Psoas muscle (tissue), 8 donors: ENCODE measurements around the gene HP. TPM values are rescaled to one million over a fixed set of nuclear protein-coding genes. Genes with fewer than 3 reads are reported as not detected.
A peak's percentile ranks its signal among the peaks of the same experiment; 100 is the strongest.

Source experiments
- ATAC-seq, 4 donors: fragments of 200-7000 bp; cut with Tn5 transposase; one replicate each; pipeline ENCODE4 v1.9.1; 2020; ENCODE audit warnings: moderate library complexity in 3 of 4, mild to moderate bottlenecking in 2 of 4
- DNase-seq, 2 donors: peaks; one replicate each; pipeline ENCODE4 v3.0.0-alpha.2; 2020
- H3K27ac ChIP-seq: fragments of 200-600 bp; one replicate; pipeline ENCODE4 v1.8.0; 2022
- H3K27me3 ChIP-seq, 3 donors: fragments of 200-600 bp in 1 of 3; one replicate each; pipeline versions ENCODE4 v1.6.1 to v1.8.0; 2013 to 2022; ENCODE audit warnings: low read length in 2 of 3, mild to moderate bottlenecking in 2 of 3, moderate library complexity in 1 of 3; ENCODE audit not compliant: insufficient read depth in 3 of 3
- H3K36me3 ChIP-seq, 2 donors: fragments of 200-600 bp in 1 of 2; one replicate each; pipeline versions ENCODE4 v1.6.1 to v1.8.0; 2013 to 2022; ENCODE audit warnings: low read depth in 1 of 2, mild to moderate bottlenecking in 1 of 2, moderate library complexity in 1 of 2; ENCODE audit not compliant: insufficient read depth in 1 of 2
- H3K4me1 ChIP-seq: fragments of 200-600 bp; one replicate; pipeline ENCODE4 v1.8.0; 2022
- H3K4me3 ChIP-seq: fragments of 200-600 bp; one replicate; pipeline ENCODE4 v1.8.0; 2022; ENCODE audit warnings: mild to moderate bottlenecking
- H3K9me3 ChIP-seq: fragments of 200-600 bp; one replicate; pipeline ENCODE4 v1.8.0; 2022
- CTCF ChIP-seq: fragments of 200-600 bp; IDR thresholded peaks from one replicate; pipeline ENCODE4 v1.8.0; 2022; ENCODE audit warnings: antibody characterized with exemption
- WGBS, 3 donors: extraction: QIAGEN DNeasy Blood & Tissue Kit; methylation state at CpG; one replicate each; pipeline versions ENCODE4 v1.1.6 to v1.1.7; 2013; 5-methylcytosine and 5-hydroxymethylcytosine counted together
- intact Hi-C, 2 donors: fragments of 100-400 bp; cut with DNase I; formaldehyde crosslinking; loops; one replicate each; pipeline versions ENCODE4 v1.11.0 to v1.14.2; 2022
- polyA plus RNA-seq, 3 donors: library from polyadenylated mRNA; stranded (reverse); fragments of 200-250 nt; gene quantifications; one replicate each; pipeline ENCODE4 v1.2.3, GENCODE V29; 2013
- total RNA-seq, 4 donors: library from RNA; stranded (reverse); fragmentation: NEBNext Ultra II Directional in 2 of 4; extraction: Animal tissue kit (Norgen Biotek cat#: 25700) in 2 of 4; gene quantifications; one replicate each; pipeline versions ENCODE4 v1.2.1 to v1.2.4, GENCODE V29; 2021 to 2023
- donor health status: healthy with polysubstance abuse.
- donor health status: DM: no; HTN: no; CAD: no; lungs with moderate emphysema.
- donor health status: Bipolar disorder and iron deficiency.
- donor health status: healthy.
- donor health status: DM: yes; HTN: yes; CAD: no.
- donor health status: DM: no; HTN: no; CAD: no.
- donor health status: DM: no; HTN: no; CAD: no.
- donor health status: DM: yes; HTN: yes; CAD: no.

The HP gene
- total and polyA plus RNA-seq, 7 donors: 2.3 to 17.3 (median 9.3) TPM

GRCh38 chr16:72093448-72094265 lies 39.4 kb downstream of the HP start, which contains the start of the genes DHX38 and TXNL4B:
DHX38 (plus strand) TSS chr16:72093847; CDS start chr16:72096158, 2,311 bp downstream.
TXNL4B (minus strand) TSS chr16:72093620; CDS start chr16:72090749, 2,871 bp downstream.
- H3K4me3 ChIP-seq: peak within 1 kb of the TSS; percentile 89
- peaks cover 18 to 54% of the 10 kb centered on the region in 2 donors for H3K36me3 ChIP-seq
- intact Hi-C loops: loop anchor here (2.0 to 10.0 kb wide), 3 partner anchors 81 to 239 kb away; partner anchors contain the start of gene DHODH (in 1 of the 2)
- ATAC-seq (peak; percentile 98 to 99 (median 99)), DNase-seq (peak; percentile 91 to 95)
- H3K27me3 ChIP-seq: no peaks in the 10 kb centered on the region
- 0 to 1% (median 0%) methylated on average over 43 of the region's 43 CpGs for WGBS, 3 donors
- no peak for TF ChIP-seq CTCF
- H3K9me3 ChIP-seq: no peaks in the 10 kb centered on the region
- H3K27ac ChIP-seq: peak within 1 kb of the TSS; percentile 86
- peaks cover 21% of the 10 kb centered on the region for H3K4me1 ChIP-seq

GRCh38 chr16:72094266-72094610 lies 39.9 kb downstream of the HP start:
- Histone ChIP-seq H3K9me3 (no peaks in the 10 kb centered on the region), H3K36me3 (peaks cover 18 to 54% of the 10 kb centered on the region in 2 donors), H3K27ac (peak overlapping the region; percentile 86), H3K4me3 (peak overlapping the region; percentile 89), H3K27me3 (no peaks in the 10 kb centered on the region), H3K4me1 (peaks cover 21% of the 10 kb centered on the region)
- intact Hi-C loops: loop anchor here in 1 of 2 donors (5.0 to 10.0 kb wide), 2 partner anchors 82 to 239 kb away; no protein-coding TSS in a partner anchor
- TF ChIP-seq CTCF: no peak
- ATAC-seq (peak; percentile 7 to 32 (median 12)), DNase-seq (no peak)
- 1 to 2% (median 2%) methylated on average over 11 of the region's 11 CpGs for WGBS, 3 donors

- intact Hi-C loops: loop anchor here in 1 of 2 donors (10.0 kb wide), 1 partner anchor 244 kb away; no protein-coding TSS in a partner anchor
- Histone ChIP-seq H3K27ac (no peak overlapping the region), H3K4me3 (no peak overlapping the region), H3K36me3 (peaks cover 27 to 81% of the 10 kb centered on the region in 2 donors), H3K27me3 (no peaks in the 10 kb centered on the region), H3K9me3 (no peaks in the 10 kb centered on the region), H3K4me1 (peaks cover 14% of the 10 kb centered on the region)
- DNase-seq (no peak), ATAC-seq (peak in 1 of 4 donors; percentile 10)
- 81 to 84% (median 83%) methylated on average over 15 of the region's 15 CpGs for whole genome bisulfite sequencing, 3 donors
- TF ChIP-seq CTCF: no peak
Observed at GRCh38 chr16:72098936-72099335, 44.6 kb downstream of the HP start.

GRCh38 chr16:72099377-72099818 lies 45.1 kb downstream of the HP start:
- ATAC-seq: peak; percentile 86 to 95 (median 92)
- Histone ChIP-seq H3K27me3 (no peaks in the 10 kb centered on the region), H3K4me3 (no peak overlapping the region), H3K36me3 (peaks cover 27 to 86% of the 10 kb centered on the region in 2 donors), H3K9me3 (no peaks in the 10 kb centered on the region), H3K27ac (no peak overlapping the region), H3K4me1 (peaks cover 12% of the 10 kb centered on the region)
- peak in 1 of 2 donors; percentile 60 for DNase-seq
- TF ChIP-seq CTCF: peak; percentile 61
- intact Hi-C loops: loop anchor here in 1 of 2 donors (10.0 kb wide), 1 partner anchor 245 kb away; no protein-coding TSS in a partner anchor
- 68 to 72% (median 71%) methylated on average over 12 of the region's 12 CpGs for WGBS, 3 donors
